Stimulated activated naive CD8-positive, alpha-beta T cell treated with anti-CD3 and anti-CD28 coated beads, Interleukin-15, Interleukin-2, amounts not matched to agents 100 U/mL and 50 U/mL, for 24 hours (primary cell): ENCODE data around the gene EIPR1.

Experiments used
- ATAC-seq: fragments of 150-1000 bp; cut with Tn5 transposase; one replicate; pipeline ENCODE4 v1.10.0; 2021
- DNase-seq: peaks from one replicate; pipeline ENCODE4 v3.0.0; 2021

EIPR1 gene

GRCh38 chr2:3176071-3176868 lies 201.3 kb downstream of the EIPR1 start:
- no peak for ATAC-seq
- DNase-seq = no peak

DNA sequence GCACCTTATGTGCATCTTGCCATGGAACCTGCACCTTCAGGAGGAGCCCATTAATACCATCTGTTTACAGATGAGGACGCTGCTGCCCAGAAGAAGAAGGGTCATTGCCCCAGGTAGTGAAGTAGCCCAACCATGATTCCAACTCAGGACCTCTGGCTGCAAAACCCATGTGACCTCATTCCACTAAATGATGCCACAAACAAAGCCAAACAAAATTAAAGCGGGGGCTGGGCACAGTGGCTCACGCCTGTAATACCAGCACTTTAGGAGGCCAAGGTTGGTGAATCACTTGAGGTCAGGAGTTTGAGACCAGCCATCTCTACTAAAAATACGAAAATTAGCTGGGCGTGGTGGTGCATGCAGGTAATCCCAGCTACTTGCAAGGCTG lies 202.1 kb downstream of the EIPR1 start:
- ATAC-seq = no peak
- DNase-seq = no peak

DNA sequence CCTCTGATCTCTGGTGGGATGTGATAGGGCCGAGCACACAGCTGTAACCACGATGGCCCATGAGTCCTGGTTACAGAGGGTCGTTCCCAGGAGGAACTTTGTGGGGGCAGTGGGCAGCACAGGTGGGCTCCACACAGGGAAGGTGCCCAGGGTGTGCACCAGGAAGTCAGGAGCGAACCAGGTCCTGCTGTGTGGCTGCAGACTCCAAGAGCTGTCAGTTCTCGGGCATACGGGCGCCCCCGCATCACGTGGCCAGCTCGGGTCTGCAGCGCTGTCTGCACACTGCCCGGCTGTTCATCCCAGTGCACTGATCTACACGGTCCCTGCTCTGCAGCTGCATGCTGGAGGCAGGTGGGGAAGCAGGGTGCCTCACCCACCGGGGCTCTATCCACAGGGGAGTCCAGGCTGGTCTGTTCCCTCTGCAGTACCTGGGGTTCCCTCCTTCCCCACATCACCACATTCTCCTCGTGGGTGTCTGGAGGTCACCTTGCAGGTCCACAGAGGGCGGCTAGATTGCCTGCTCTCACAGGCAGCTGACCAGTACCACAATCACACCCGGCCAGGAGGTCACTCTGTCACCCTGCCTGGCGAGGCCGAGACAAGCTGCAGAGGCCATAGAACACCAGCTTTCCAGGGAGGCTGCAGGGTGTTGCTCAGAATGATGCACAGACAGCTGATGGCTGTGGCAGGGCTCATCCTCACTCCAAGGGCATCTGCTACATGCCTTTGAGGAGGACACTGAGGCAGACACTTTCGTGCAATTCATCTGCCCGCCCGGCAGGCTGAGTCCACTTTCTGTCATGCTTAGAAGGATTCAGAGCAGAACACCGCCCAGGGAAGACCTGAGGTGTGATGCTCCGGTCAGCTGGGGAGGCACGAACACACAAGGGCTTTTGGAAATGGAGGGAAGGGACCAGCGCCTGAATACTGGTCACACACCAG lies 202.7 kb downstream of the EIPR1 start:
- ATAC-seq (no peak), DNase-seq (no peak)

DNA sequence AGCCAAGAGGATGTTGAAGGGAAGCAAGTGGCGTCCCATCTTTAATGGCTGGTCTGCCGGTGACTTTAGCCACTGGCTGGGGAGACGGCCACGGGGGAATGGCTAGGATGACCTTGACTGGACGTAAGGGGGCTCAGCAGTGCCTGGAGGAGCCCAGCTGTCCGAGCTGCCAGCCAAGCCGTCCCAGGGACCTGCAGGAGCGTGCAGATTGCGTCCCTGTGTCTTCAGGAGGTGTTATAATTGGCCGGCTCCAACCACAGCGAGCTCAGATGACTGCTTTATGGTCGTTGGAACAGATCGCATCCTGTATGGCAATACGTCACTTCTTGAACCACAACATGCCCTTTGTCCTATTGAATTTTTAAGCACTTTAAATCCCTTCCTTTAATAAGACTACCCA lies 204.6 kb downstream of the EIPR1 start:
- DNase-seq (no peak), ATAC-seq (no peak)

DNA sequence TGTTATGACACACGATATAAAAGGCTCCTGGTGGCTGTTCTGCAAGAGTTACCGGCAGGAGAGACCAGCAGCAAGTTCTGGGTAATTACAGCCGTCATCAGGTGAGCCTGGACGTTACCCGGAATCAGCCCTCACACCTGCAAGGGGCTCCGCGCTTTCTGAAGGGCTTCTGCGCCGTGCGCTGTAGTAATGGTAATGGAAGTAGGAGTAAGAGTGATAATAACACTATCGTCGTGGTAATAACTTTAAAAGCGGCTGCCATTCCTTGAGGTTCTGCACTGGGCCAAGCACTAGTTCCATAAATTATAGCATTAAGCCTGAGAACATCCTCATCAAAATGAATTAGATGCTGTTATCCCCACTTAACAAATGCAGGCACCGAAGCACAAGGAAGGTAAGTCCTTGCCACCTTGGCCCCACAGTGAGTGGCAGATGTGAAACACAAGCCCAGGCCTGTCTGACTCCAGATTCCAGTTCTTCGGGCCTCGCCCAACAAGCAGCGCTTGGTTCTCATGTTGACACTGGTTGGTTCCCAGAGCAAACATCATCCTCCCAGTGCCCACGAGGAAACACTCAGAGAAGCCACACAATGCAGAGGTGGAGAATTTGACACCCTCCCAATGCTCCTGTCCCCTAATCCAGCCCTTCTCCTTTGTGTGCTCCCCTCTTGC lies 205.2 kb downstream of the EIPR1 start:
- DNase-seq (no peak), ATAC-seq (no peak)

GRCh38 chr2:3171564-3172264 lies 205.9 kb downstream of the EIPR1 start:
- no peak for ATAC-seq

GRCh38 chr2:3170792-3171455 lies 206.7 kb downstream of the EIPR1 start:
- no peak for DNase-seq
- no peak for ATAC-seq

More at GRCh38 chr2:3171564-3172264, 205.9 kb downstream of the EIPR1 start:
- no peak for DNase-seq

DNA sequence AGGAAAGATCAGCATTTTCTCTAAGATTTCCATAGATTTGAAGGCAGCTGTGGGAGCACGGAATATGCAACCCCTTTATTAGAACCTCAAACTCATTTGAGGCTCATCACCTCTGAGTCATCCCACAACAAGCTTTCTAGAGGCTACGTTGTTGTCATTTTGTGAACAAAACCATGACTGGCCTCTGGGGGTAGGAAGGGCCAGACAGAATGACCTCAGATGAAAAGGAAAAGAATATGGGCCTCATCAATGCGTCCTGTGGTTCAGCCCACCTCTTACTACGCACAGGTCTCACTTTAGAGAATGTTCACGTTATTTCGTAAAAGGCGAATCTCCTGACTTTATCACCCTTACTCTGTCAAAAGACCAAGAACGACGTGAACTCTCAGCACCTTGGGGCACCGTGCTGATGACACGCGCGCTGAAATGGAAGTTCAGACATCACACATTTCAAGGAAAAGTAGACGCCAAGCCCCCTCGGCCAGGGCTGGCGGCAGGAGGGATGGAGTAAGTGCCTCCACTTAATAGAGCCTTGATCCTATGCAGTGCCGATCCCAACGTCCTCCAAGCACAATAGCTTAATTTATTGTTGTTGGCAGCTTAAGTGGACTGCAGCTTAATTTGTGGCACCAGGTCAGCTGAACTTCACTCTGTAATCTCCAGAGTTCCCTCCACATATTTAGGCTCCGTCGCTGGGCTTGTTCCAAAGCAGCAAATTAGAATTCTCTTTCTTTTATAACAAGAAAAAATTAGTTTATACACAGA lies 208.3 kb downstream of the EIPR1 start:
- no peak for DNase-seq
- no peak for ATAC-seq

DNA sequence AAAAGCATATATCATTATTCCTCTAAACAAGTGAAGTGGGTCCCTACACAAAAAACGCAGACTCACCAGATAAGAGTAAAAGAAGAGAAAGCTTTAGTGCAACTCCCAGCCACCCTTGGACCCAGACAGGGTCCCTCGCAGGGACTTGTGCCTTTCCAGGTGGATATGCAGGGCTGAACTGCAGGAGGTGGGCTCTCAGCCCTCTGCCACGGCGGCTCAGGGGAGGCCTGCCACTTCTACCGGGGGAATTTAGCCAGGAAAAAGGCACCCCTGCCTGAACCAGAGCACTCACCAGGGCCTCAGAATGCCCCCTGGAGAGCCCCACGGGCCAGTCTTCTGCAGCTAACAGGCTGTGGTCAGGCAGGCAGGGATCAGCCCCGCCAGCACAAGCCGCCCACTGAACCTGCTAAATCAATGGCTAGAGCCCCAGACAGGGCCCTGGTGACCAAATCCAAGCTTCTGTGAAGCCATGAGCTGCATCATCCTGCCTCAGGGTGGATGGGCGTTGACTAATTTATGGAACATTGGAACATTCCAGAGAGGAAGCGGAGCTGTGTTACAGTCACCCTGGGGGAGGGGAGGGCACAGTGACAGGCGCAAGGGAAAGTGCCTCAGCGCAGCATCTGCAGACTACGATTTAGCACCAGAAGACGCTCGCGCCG lies 209.3 kb downstream of the EIPR1 start:
- ATAC-seq (no peak), DNase-seq (no peak)

DNA sequence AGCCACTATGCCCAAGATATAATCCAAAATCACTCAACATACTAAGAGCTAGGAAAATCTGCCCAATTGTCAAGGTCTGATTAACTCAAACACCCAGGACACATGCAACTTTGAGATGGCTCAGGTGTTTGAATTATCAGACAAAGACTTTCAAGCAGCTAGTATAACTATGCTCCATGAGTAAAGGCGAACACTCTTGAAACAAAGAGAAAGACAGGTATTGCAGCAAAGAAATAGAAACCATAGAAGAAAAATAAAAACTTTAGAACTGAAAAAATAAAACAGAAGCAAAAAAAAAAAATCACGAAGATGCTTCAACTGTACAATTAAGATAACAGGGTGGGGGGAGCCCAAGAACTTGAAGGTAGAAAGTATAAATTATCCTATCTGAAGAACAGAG lies 214.2 kb downstream of the EIPR1 start:
- DNase-seq (no peak), ATAC-seq (no peak)

DNA sequence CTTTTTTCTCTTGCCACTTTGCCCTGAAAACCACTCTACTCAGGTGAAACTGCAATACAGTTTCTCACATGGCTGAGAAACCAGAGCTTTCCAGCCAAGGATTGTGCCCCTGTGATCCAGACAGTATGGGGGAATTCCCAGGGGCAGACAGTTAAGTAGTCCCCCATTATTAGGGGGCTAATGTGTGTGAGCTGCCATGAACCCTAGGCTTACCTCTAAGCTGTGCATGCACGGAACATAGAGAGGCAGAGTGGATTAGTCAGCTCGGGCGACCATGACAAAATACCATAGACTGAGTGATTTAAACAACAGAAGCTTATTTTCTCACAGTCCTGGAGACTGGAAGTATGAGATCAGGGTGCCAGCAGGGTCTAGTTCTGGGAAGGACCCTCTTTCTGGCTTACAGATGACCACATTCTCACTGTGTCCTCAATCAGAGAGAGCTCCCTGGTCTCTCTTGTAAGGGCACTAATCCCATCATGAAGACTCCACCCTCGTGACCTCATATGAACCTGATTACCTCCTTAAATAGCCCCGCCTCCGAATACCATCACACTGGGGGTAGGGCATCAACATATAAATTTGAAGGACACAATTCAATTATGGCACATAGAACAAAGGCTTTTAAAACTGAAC lies 215.1 kb downstream of the EIPR1 start:
- DNase-seq (no peak), ATAC-seq (no peak)

DNA sequence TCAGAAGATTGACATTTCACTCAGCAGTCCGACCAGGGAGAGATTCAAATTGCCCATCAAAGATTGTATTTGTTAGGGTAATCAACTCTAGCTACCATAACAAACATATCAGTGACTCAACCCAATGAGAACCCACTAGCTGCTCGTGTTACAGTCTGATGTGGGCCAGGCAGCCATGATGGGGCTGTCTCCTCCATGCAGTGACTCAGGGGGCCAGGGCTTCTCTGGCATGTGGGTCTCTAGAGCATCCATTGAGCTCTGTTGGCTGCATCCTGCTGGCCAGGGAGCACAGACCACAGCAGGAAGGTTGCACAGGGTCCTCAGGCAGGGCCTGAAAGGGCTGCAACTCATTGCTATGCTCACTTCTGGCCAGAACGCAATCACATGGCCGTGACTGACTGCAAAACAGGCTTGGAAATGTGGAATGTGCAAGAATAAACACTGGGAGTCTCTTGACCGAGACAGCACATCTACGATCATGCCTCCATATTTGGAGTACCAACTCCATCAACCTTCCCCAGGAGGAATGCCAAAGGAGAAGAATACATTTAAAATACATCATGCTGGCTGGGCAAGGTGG lies 216.8 kb downstream of the EIPR1 start:
- DNase-seq (no peak), ATAC-seq (no peak)

- DNase-seq = no peak
- no peak for ATAC-seq
Observed at GRCh38 chr2:3159782-3160545, 217.7 kb downstream of the EIPR1 start.

- ATAC-seq (no peak), DNase-seq (no peak)
Observed at GRCh38 chr2:3154700-3155099, 222.9 kb downstream of the EIPR1 start.

GRCh38 chr2:3154146-3154545 lies 223.5 kb downstream of the EIPR1 start:
- ATAC-seq (no peak), DNase-seq (no peak)

GRCh38 chr2:3151153-3151918 lies 226.3 kb downstream of the EIPR1 start:
- DNase-seq (no peak), ATAC-seq (no peak)

- ATAC-seq (no peak), DNase-seq (no peak)
Observed at GRCh38 chr2:3149441-3150217, 228.0 kb downstream of the EIPR1 start.
